Astrocyte (in vitro differentiated cells and primary cell): ENCODE results near the gene ADAM33. TPM values are rescaled to one million over a fixed set of nuclear protein-coding genes. Genes with fewer than 3 reads are reported as not detected.

Experiments
- DNase-seq: peaks from one replicate; pipeline ENCODE4 v3.0.0-alpha.2; 2010; ENCODE audit warnings: low read depth
- FAIRE-seq: peaks from 2 replicates; lab custom pipeline; 2011; peaks lifted over from hg19 to GRCh38; lab: Jason Lieb, UNC
- H2AFZ ChIP-seq: 2 replicates; pipeline ENCODE4 v1.6.0; 2012; ENCODE audit warnings: low read depth, low read length, inconsistent platforms
- H3K27ac ChIP-seq: 2 replicates; pipeline ENCODE4 v1.5.1; 2011; ENCODE audit warnings: low read depth, low read length, inconsistent platforms
- H3K27me3 ChIP-seq: 2 replicates; pipeline ENCODE4 v1.6.0; 2011; ENCODE audit warnings: low read length, inconsistent platforms; ENCODE audit not compliant: insufficient read depth
- H3K36me3 ChIP-seq: 2 replicates; pipeline ENCODE4 v1.5.1; 2011; ENCODE audit warnings: low read length, inconsistent platforms; ENCODE audit not compliant: insufficient read depth
- H3K4me1 ChIP-seq: 2 replicates; pipeline ENCODE4 v1.5.1; 2011; ENCODE audit warnings: low read length, inconsistent platforms; ENCODE audit not compliant: insufficient read depth
- H3K4me2 ChIP-seq: 2 replicates; pipeline ENCODE4 v1.6.0; 2012; ENCODE audit warnings: low read length, inconsistent platforms
- H3K4me3 ChIP-seq: 2 replicates; pipeline ENCODE4 v1.5.1; 2011; ENCODE audit warnings: low read depth, mild to moderate bottlenecking, low read length, inconsistent platforms; ENCODE audit not compliant: insufficient read depth
- H3K79me2 ChIP-seq: 2 replicates; pipeline ENCODE4 v1.6.0; 2012; ENCODE audit warnings: mild to moderate bottlenecking, low read length, inconsistent platforms; ENCODE audit not compliant: insufficient read depth
- H3K9ac ChIP-seq: 2 replicates; pipeline ENCODE4 v1.6.0; 2012; ENCODE audit warnings: mild to moderate bottlenecking, low read length, inconsistent platforms
- H3K9me3 ChIP-seq: 2 replicates; pipeline ENCODE4 v1.5.1; 2012; ENCODE audit warnings: low read depth, mild to moderate bottlenecking, low read length, inconsistent platforms; ENCODE audit not compliant: insufficient read depth
- H4K20me1 ChIP-seq: 2 replicates; pipeline ENCODE4 v1.6.0; 2012; ENCODE audit warnings: low read length, inconsistent platforms; ENCODE audit not compliant: insufficient read depth
- H3K27ac Mint-ChIP-seq: one replicate; pipeline ENCODE4 v1.8.0; 2021; ENCODE audit warnings: mild to moderate bottlenecking, mixed read lengths; ENCODE audit not compliant: unreplicated experiment
- H3K27me3 Mint-ChIP-seq: one replicate; pipeline ENCODE4 v1.8.0; 2021; ENCODE audit warnings: low read depth, mixed read lengths; ENCODE audit not compliant: unreplicated experiment
- H3K36me3 Mint-ChIP-seq: one replicate; pipeline ENCODE4 v1.8.0; 2021; ENCODE audit warnings: low read depth, mixed read lengths; ENCODE audit not compliant: unreplicated experiment
- H3K4me1 Mint-ChIP-seq: one replicate; pipeline ENCODE4 v1.8.0; 2021; ENCODE audit warnings: low read depth, mixed read lengths; ENCODE audit not compliant: unreplicated experiment
- H3K4me3 Mint-ChIP-seq: one replicate; pipeline ENCODE4 v1.8.0; 2021; ENCODE audit warnings: mild to moderate bottlenecking, moderate library complexity, mixed read lengths; ENCODE audit not compliant: unreplicated experiment
- H3K9me3 Mint-ChIP-seq: one replicate; pipeline ENCODE4 v1.8.0; 2021; ENCODE audit warnings: mild to moderate bottlenecking, mixed read lengths; ENCODE audit not compliant: unreplicated experiment
- CTCF ChIP-seq: IDR thresholded peaks from 2 replicates; pipeline ENCODE4 v1.5.1; 2011; ENCODE audit warnings: low read depth, mild to moderate bottlenecking, inconsistent platforms, low read length, moderate library complexity; ENCODE audit not compliant: insufficient read depth
- EZH2 ChIP-seq: IDR thresholded peaks from 2 replicates; pipeline ENCODE4 v1.6.1; 2012; ENCODE audit warnings: mild to moderate bottlenecking, low read length, inconsistent platforms; ENCODE audit not compliant: insufficient read depth
- total RNA-seq: library from RNA; stranded (reverse); gene quantifications from 2 replicates; pipeline ENCODE4 v1.2.1, GENCODE V29; 2021

The ADAM33 gene
- total RNA-seq, 1 donor from 2014 or later: 3.0 TPM

- H3K4me1 Mint-ChIP-seq: peaks cover 6% of the 10 kb centered on the region
- FAIRE-seq: no peak
- DNase-seq: no peak
These were observed 23.6 kb downstream of the ADAM33 start for GRCh38 chr20:3658019-3658715.

GRCh38 chr20:3655131-3655405 lies 26.7 kb downstream of the ADAM33 start:
- Mint-ChIP-seq H3K9me3 (peaks cover 2% of the 10 kb centered on the region), H3K27me3 (peaks cover 27% of the 10 kb centered on the region), H3K4me3 (no peak overlapping the region), H3K4me1 (peaks cover 14% of the 10 kb centered on the region), H3K36me3 (peaks cover 5% of the 10 kb centered on the region), H3K27ac (no peak overlapping the region)
- H4K20me1 ChIP-seq: no peaks in the 10 kb centered on the region
- peaks cover 8% of the 10 kb centered on the region for H3K27me3 ChIP-seq
- no peak overlapping the region for H2AFZ ChIP-seq
- FAIRE-seq (no peak), DNase-seq (no peak)
- no peak overlapping the region for H3K9ac ChIP-seq
- H3K27ac ChIP-seq: no peak overlapping the region
- H3K4me3 ChIP-seq: no peak overlapping the region
- no peak overlapping the region for H3K4me2 ChIP-seq
- H3K36me3 ChIP-seq: no peaks in the 10 kb centered on the region
- no peaks in the 10 kb centered on the region for H3K79me2 ChIP-seq
- TF ChIP-seq CTCF (no peak), EZH2 (no peak)
- H3K9me3 ChIP-seq: peaks cover 4% of the 10 kb centered on the region
- no peaks in the 10 kb centered on the region for H3K4me1 ChIP-seq

More at GRCh38 chr20:3658019-3658715, 23.6 kb downstream of the ADAM33 start:
- H4K20me1 ChIP-seq: no peaks in the 10 kb centered on the region
- Mint-ChIP-seq H3K4me3 (no peak overlapping the region), H3K36me3 (peaks cover 2% of the 10 kb centered on the region), H3K27me3 (peaks cover 49% of the 10 kb centered on the region), H3K27ac (no peak overlapping the region), H3K9me3 (peaks cover 2% of the 10 kb centered on the region)
- no peak for TF ChIP-seq EZH2
- no peak for TF ChIP-seq CTCF
- no peak overlapping the region for H3K4me2 ChIP-seq
- H3K36me3 ChIP-seq: no peaks in the 10 kb centered on the region
- no peaks in the 10 kb centered on the region for H3K79me2 ChIP-seq
- H2AFZ ChIP-seq: no peak overlapping the region
- no peak overlapping the region for H3K4me3 ChIP-seq
- H3K9me3 ChIP-seq: peaks cover 4% of the 10 kb centered on the region
- no peak overlapping the region for H3K27ac ChIP-seq
- H3K9ac ChIP-seq: no peak overlapping the region
- peaks cover 29% of the 10 kb centered on the region for H3K27me3 ChIP-seq
- no peaks in the 10 kb centered on the region for H3K4me1 ChIP-seq

GRCh38 chr20:3654326-3655130 lies 27.3 kb downstream of the ADAM33 start:
- TF ChIP-seq CTCF (no peak), EZH2 (no peak)
- no peaks in the 10 kb centered on the region for H3K36me3 ChIP-seq
- no peak overlapping the region for H2AFZ ChIP-seq
- H3K4me3 ChIP-seq: no peak overlapping the region
- Mint-ChIP-seq H3K27me3 (peaks cover 23% of the 10 kb centered on the region), H3K9me3 (peaks cover 2% of the 10 kb centered on the region), H3K4me1 (peaks cover 14% of the 10 kb centered on the region), H3K4me3 (no peak overlapping the region), H3K36me3 (peaks cover 5% of the 10 kb centered on the region), H3K27ac (no peak overlapping the region)
- H3K4me2 ChIP-seq: no peak overlapping the region
- H3K4me1 ChIP-seq: no peaks in the 10 kb centered on the region
- H3K27ac ChIP-seq: no peak overlapping the region
- H3K9ac ChIP-seq: no peak overlapping the region
- H4K20me1 ChIP-seq: no peaks in the 10 kb centered on the region
- H3K79me2 ChIP-seq: no peaks in the 10 kb centered on the region
- FAIRE-seq (no peak), DNase-seq (no peak)
- peaks cover 3% of the 10 kb centered on the region for H3K27me3 ChIP-seq
- H3K9me3 ChIP-seq: peaks cover 4% of the 10 kb centered on the region
